ENCODE results near the gene NPTX1.

GRCh38 chr17:80497726-80498241 is 21.4 kb upstream of the NPTX1 start:
- TF ChIP-seq JUNB (IDR thresholded peaks at IDR 0.05; ENCODE audit: unreplicated experiment) (no peak), EZH2 (IDR thresholded peaks at IDR 0.05; ENCODE audit: low read depth, unreplicated experiment) (no peak), POLR2AphosphoS5 (IDR thresholded peaks at IDR 0.05; ENCODE audit: low read depth) (no peak), EZH2phosphoT487 (IDR thresholded peaks at IDR 0.05; ENCODE audit: unreplicated experiment) (no peak), REST (IDR thresholded peaks at IDR 0.05; ENCODE audit: unreplicated experiment) (no peak), CREB1 (CRISPR knock-in tag; IDR thresholded peaks at IDR 0.05; ENCODE audit: low read depth) (no peak), ETS1 (IDR thresholded peaks at IDR 0.05) (no peak)
- TF ChIP-seq, protein P1, sequence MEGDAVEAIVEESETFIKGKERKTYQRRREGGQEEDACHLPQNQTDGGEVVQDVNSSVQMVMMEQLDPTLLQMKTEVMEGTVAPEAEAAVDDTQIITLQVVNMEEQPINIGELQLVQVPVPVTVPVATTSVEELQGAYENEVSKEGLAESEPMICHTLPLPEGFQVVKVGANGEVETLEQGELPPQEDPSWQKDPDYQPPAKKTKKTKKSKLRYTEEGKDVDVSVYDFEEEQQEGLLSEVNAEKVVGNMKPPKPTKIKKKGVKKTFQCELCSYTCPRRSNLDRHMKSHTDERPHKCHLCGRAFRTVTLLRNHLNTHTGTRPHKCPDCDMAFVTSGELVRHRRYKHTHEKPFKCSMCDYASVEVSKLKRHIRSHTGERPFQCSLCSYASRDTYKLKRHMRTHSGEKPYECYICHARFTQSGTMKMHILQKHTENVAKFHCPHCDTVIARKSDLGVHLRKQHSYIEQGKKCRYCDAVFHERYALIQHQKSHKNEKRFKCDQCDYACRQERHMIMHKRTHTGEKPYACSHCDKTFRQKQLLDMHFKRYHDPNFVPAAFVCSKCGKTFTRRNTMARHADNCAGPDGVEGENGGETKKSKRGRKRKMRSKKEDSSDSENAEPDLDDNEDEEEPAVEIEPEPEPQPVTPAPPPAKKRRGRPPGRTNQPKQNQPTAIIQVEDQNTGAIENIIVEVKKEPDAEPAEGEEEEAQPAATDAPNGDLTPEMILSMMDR (conservative IDR thresholded peaks at IDR 0.05; ENCODE audit: low read depth in 2 of 2) = no peak
- TF ChIP-seq, protein P2, sequence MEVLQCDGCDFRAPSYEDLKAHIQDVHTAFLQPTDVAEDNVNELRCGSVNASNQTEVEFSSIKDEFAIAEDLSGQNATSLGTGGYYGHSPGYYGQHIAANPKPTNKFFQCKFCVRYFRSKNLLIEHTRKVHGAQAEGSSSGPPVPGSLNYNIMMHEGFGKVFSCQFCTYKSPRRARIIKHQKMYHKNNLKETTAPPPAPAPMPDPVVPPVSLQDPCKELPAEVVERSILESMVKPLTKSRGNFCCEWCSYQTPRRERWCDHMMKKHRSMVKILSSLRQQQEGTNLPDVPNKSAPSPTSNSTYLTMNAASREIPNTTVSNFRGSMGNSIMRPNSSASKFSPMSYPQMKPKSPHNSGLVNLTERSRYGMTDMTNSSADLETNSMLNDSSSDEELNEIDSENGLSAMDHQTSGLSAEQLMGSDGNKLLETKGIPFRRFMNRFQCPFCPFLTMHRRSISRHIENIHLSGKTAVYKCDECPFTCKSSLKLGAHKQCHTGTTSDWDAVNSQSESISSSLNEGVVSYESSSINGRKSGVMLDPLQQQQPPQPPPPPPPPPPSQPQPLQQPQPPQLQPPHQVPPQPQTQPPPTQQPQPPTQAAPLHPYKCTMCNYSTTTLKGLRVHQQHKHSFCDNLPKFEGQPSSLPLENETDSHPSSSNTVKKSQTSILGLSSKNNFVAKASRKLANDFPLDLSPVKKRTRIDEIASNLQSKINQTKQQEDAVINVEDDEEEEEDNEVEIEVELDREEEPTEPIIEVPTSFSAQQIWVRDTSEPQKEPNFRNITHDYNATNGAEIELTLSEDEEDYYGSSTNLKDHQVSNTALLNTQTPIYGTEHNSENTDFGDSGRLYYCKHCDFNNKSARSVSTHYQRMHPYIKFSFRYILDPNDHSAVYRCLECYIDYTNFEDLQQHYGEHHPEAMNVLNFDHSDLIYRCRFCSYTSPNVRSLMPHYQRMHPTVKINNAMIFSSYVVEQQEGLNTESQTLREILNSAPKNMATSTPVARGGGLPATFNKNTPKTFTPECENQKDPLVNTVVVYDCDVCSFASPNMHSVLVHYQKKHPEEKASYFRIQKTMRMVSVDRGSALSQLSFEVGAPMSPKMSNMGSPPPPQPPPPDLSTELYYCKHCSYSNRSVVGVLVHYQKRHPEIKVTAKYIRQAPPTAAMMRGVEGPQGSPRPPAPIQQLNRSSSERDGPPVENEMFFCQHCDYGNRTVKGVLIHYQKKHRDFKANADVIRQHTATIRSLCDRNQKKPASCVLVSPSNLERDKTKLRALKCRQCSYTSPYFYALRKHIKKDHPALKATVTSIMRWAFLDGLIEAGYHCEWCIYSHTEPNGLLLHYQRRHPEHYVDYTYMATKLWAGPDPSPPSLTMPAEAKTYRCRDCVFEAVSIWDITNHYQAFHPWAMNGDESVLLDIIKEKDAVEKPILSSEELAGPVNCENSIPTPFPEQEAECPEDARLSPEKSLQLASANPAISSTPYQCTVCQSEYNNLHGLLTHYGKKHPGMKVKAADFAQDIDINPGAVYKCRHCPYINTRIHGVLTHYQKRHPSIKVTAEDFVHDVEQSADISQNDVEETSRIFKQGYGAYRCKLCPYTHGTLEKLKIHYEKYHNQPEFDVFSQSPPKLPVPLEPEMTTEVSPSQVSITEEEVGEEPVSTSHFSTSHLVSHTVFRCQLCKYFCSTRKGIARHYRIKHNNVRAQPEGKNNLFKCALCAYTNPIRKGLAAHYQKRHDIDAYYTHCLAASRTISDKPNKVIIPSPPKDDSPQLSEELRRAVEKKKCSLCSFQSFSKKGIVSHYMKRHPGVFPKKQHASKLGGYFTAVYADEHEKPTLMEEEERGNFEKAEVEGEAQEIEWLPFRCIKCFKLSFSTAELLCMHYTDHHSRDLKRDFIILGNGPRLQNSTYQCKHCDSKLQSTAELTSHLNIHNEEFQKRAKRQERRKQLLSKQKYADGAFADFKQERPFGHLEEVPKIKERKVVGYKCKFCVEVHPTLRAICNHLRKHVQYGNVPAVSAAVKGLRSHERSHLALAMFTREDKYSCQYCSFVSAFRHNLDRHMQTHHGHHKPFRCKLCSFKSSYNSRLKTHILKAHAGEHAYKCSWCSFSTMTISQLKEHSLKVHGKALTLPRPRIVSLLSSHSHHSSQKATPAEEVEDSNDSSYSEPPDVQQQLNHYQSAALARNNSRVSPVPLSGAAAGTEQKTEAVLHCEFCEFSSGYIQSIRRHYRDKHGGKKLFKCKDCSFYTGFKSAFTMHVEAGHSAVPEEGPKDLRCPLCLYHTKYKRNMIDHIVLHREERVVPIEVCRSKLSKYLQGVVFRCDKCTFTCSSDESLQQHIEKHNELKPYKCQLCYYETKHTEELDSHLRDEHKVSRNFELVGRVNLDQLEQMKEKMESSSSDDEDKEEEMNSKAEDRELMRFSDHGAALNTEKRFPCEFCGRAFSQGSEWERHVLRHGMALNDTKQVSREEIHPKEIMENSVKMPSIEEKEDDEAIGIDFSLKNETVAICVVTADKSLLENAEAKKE (CRISPR knock-in tag; IDR thresholded peaks at IDR 0.05) = no peak
